22Rv1 (cell line): ENCODE measurements around the gene LRBA.
A peak's percentile ranks its signal among the peaks of the same experiment; 100 is the strongest.

Source experiments
- H3K27ac ChIP-seq: fragments of 450-650 bp; 2 replicates; pipeline ENCODE4 v1.5.1; 2017
- ZFX ChIP-seq: fragments of 450-650 bp; IDR thresholded peaks from 2 replicates; pipeline ENCODE4 v1.6.1; 2017; ENCODE audit warnings: antibody characterized with exemption, borderline replicate concordance
- TF ChIP-seq, protein P1 (sequence below): fragments of 450-650 bp; IDR thresholded peaks from 2 replicates; pipeline ENCODE4 v1.5.1; 2017; ENCODE audit warnings: mild to moderate bottlenecking

Gene LRBA

DNA sequence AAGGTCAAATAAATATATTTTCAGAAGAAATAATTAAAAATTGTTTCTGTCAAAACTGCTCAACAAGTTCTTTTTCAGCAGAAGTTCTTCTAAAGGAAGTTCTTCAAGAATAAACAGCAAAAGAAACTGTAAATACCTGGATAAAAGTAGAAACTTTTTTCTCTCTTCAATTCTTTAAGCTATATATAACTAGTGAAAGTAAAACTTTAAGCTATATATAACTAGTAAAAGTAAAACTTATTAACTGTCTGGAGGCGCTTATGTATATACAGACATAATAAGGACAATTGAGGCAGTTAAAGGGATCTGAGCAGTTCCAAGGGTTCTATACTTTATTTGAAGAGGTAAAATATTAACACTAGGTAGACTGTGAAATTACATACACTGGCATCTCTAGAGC, 126.9 kb downstream of the LRBA start:
- TF ChIP-seq ZFX, result no peak
- TF ChIP-seq, protein P1, sequence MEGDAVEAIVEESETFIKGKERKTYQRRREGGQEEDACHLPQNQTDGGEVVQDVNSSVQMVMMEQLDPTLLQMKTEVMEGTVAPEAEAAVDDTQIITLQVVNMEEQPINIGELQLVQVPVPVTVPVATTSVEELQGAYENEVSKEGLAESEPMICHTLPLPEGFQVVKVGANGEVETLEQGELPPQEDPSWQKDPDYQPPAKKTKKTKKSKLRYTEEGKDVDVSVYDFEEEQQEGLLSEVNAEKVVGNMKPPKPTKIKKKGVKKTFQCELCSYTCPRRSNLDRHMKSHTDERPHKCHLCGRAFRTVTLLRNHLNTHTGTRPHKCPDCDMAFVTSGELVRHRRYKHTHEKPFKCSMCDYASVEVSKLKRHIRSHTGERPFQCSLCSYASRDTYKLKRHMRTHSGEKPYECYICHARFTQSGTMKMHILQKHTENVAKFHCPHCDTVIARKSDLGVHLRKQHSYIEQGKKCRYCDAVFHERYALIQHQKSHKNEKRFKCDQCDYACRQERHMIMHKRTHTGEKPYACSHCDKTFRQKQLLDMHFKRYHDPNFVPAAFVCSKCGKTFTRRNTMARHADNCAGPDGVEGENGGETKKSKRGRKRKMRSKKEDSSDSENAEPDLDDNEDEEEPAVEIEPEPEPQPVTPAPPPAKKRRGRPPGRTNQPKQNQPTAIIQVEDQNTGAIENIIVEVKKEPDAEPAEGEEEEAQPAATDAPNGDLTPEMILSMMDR, result no peak
- H3K27ac ChIP-seq, result no peak overlapping the region

DNA sequence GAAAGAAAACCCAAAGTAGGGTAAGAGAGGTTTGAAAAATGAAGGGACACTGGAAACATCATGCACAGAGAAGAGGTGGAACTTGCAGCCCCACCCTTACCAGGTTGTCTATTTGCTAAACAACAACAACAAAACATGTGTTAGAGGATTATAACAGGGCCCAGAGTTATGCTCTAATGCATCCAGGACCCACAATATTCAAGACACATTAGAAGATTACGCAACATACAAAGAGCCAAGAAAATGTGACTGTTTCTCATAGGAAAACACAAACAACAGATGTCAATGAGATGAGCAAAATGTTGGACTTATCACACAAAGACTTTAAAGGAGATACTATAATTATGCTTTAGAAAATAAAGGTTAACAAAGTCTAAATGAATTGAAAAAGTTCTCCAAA, 128.5 kb downstream of the LRBA start:
- no peak for TF ChIP-seq ZFX
- TF ChIP-seq, protein P1, result no peak
- H3K27ac ChIP-seq, result no peak overlapping the region

DNA sequence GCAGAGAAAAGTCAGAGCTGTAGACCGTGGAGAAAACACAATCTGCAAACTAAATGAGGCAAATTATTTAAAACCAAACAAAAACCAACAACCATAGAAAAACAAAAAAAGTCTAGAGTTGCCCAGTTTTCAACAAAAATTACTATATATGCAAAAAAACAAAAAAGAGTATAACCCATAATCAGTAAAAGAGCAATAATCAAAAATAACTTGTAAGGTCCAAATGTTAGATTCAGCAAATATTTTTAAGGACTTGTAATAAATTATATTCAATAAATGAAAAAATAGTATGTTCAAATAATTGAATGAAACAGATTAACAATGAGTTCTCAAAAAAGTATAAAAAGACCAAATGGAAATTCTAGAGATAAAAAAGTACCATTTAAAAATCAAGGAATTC, 130.5 kb downstream of the LRBA start:
- TF ChIP-seq, protein P1, result no peak
- no peak for TF ChIP-seq ZFX

DNA sequence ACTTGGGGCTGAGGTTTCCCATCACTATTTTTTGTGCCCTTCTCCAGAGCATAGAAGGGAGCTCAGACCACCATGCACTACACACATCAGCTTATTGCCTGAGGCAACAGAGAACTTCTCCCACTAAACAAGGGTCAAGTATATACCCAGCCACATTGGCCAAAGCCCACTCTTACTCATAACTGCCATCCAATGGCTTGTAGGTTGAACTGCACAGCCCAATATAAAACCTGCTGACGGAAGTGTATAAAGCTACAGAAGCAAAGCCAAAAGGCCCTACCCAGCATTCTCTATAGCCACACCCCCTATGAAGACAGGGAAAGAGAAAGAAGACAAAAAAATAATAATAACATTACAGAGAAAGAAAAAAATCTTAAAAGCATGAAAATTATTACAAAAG, 139.7 kb downstream of the LRBA start:
- TF ChIP-seq, protein P1, result no peak
- TF ChIP-seq ZFX, result no peak

More for the DNA sequence above, 130.5 kb downstream of the LRBA start:
- no peak overlapping the region for H3K27ac ChIP-seq

DNA sequence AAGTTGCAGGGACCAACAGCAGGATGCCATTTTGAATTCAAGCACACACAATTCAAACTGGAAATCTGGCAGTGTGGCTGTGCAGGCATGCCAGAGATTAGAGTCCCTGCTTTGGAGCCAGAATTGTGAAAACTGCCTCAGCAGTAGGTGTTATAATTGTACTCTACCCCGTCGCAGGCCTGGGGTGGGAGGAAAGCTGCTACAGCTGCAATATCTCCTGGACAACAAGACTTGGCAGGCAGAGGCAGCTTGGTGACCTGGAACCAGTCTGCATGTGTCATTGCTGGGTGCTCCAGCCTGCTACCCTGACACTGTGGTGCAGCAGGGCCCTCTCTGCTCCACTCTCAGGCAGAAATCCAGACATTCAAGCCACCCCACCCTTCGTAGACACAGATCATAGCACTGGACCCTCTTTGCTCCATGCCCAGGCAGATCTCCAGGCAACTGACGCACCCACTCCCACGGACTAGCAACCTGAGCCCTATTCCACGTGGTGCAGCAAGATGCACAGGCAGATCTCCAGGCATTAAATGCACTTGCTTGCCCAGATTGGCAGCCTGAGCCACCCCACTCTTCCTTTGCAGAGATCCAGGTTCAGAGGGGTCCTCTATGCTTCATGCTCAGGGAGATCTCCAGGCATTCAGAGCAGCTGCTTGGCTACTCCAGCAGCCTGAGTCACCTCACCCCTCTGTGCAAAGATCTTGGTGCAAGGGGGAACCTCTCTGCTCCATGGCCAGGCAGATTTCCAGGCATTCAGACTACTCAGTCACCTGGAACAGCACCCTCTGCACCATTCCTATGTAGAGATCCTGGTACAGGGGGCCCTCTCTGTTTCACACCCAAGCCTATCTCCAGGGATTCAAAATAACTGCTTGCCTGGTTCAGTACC, 140.5 kb downstream of the LRBA start:
- no peak for TF ChIP-seq ZFX
- TF ChIP-seq, protein P1, result no peak
- H3K27ac ChIP-seq, result no peak overlapping the region

More for the DNA sequence above, 139.7 kb downstream of the LRBA start:
- H3K27ac ChIP-seq, result no peak overlapping the region

DNA sequence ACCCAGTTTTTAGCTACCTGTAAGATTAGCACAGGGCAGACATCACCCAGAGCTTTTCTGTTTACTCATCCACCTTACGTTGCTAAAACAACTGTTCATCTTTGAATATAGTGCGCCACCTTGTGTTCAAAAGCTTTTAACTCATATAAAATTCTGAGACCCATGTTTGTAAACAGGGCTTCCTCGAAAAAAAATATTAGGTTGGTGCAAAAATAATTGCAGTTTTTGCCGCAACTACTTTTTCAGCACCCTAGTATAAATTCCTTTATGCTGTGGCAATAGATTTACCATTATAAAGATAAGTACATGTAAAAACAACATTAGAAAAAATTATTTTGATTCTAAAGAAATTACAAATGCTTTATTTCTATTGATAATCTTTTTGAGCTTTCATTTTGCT, 147.9 kb downstream of the LRBA start:
- TF ChIP-seq ZFX, result no peak
- TF ChIP-seq, protein P1, result peak; percentile 85
- H3K27ac ChIP-seq, result no peak overlapping the region

DNA sequence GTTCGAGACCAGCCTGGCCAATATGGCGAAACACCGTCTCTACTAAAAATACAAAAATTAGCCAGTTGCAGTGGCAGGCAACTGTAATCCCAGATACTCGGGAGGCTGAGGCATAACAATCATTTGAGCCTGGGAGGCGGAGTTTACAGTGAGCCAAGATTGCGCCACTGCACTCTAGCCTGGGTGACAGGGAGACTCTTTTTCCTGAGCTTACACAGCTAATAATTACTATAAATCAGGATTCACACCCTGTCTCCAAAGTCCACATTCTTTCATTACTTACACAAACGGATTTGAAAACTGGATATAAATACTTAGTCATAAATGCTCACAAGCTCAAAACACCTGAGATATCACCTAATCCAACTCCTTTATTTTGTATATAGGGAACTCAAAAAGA, 151.6 kb downstream of the LRBA start:
- TF ChIP-seq ZFX, result no peak
- TF ChIP-seq, protein P1, result no peak
- no peak overlapping the region for H3K27ac ChIP-seq
